HG02759 (cell line): ENCODE measurements around the gene B3GAT3.
"Not testable (repeated sequence)": the region's sequence is repeated elsewhere in the genome, so short reads cannot be mapped to it uniquely, and the experiment has no call there.

ENCODE experiments used
- ATAC-seq: cut with Tn5 transposase; IDR thresholded peaks from one replicate; pipeline ENCODE4 v1.9.1; 2021; ENCODE audit warnings: mild to moderate bottlenecking, moderate library complexity; ENCODE audit not compliant: unreplicated experiment

B3GAT3 gene

GRCh38 chr11:62604460-62605120 lies 17.2 kb downstream of the B3GAT3 start:
- no peak for ATAC-seq

- ATAC-seq = no peak
These were observed 17.9 kb downstream of the B3GAT3 start for GRCh38 chr11:62603776-62604299.

DNA sequence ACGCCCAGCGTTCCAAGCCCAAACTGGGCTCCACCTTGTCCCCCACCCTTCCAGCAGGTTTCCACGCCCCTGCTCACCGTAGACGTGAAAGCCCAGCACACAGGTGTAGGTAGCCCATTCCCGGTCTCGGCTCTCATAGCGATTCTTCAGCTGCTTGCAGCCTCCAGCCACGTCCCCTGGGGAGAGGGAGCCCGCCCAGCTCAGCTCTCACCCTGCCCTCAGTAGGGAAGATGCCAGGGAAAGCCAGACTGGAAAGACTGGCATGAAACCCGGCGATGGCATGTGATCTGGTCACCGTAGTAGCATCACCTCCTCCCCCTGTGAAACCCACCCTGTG lies 18.7 kb downstream of the B3GAT3 start:
- no peak for ATAC-seq

- peak; percentile 0 for ATAC-seq
These were observed 19.4 kb downstream of the B3GAT3 start for GRCh38 chr11:62602141-62603071.

DNA sequence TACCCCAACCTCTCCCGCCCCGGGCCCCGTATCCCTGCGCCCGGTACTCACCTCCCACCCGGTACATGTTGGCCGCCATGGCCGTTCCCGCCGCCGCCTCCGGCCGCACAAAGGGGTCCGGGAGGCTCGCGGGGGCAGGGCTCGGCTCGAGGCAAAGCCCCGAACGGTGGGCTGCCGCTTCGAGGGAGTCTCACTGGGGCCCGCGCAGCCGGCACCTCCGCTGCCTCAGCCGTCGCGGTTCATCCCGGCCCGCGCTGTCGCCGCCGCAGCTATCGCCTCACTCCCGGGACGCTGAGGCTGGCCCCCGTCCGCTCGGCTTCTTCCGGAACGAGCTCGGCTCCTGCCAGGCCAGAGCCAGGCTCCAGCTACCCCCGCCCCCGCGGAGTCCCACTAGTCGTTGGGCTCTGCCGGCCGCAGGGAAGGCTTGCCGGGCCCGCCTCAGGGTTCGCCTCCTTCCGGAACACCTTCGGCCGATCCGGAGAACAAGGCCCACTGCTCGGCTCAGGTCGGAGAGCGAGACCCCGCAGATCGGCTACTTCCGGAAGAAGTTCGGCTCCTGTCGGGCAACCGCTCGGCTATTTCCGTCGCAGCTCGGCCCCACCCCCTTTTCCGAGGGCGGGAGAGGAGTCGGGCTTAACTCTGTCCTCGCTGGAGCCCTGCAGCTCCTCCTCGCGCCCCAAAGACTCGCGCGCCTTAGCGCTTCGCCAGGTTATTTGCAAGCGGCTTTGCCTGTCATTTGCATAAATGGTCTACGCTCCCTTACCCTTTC lies 20.2 kb downstream of the B3GAT3 start, which contains the start of gene MTA2:
Gene MTA2 (minus strand): TSS at position 494 of the 769 bp plus-strand sequence. CDS start 415 bp downstream, at position 79.
- ATAC-seq = peak; percentile 74

DNA sequence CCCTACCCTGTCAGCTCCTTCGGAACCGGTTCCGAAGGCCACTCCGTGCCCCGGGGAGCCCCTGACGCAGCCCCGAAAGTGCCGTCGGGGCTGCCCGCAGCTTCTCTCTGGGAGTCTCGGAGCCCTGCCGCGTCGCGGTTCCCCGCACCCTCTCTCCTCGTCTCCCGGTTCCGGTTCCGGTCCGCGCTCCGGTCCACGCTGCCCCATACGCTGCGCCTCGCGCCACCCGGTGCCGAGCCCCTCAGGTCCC lies 20.7 kb downstream of the B3GAT3 start:
- peak; percentile 10 for ATAC-seq

GRCh38 chr11:62600367-62601121 lies 21.2 kb downstream of the B3GAT3 start:
- ATAC-seq = no peak

GRCh38 chr11:62599901-62600300 lies 21.9 kb downstream of the B3GAT3 start:
- ATAC-seq = no peak

GRCh38 chr11:62599069-62599696 lies 22.6 kb downstream of the B3GAT3 start:
- ATAC-seq = peak; percentile 52

- ATAC-seq = no peak
These were observed 26.7 kb downstream of the B3GAT3 start for GRCh38 chr11:62595124-62595523.

DNA sequence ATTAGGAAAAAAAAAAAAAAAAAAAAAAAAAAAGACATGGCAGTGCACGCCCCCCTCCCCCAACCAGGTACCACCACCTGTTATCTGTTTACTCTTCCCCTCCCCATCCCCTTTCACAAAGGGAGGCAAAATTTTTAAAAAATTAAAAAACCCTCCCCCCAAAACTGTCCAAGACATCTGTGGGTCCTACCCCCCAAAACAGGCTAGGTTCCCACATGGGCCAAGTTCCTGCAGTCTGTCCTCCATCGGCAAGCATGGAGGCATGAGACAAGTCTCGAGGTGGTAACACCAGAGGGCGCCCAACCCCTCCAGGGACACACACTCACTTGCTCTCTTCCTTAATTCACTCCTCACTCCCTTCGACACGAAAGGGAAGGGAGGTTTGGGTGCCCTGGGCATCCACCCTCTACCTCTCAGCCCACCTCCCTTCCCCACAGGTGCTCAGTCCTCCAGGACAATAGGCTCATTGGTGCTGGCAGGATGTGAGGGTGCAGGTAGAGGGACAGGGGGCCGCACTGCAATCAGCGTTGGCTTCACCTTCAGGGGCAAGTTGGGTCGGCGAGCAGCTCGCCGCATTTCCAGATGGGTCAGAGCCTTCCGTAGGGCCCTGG lies 28.2 kb downstream of the B3GAT3 start:
- ATAC-seq = no peak

GRCh38 chr11:62592989-62593421 lies 28.8 kb downstream of the B3GAT3 start:
- no peak for ATAC-seq

- no peak for ATAC-seq
These were observed 29.5 kb downstream of the B3GAT3 start for GRCh38 chr11:62592146-62592815.

DNA sequence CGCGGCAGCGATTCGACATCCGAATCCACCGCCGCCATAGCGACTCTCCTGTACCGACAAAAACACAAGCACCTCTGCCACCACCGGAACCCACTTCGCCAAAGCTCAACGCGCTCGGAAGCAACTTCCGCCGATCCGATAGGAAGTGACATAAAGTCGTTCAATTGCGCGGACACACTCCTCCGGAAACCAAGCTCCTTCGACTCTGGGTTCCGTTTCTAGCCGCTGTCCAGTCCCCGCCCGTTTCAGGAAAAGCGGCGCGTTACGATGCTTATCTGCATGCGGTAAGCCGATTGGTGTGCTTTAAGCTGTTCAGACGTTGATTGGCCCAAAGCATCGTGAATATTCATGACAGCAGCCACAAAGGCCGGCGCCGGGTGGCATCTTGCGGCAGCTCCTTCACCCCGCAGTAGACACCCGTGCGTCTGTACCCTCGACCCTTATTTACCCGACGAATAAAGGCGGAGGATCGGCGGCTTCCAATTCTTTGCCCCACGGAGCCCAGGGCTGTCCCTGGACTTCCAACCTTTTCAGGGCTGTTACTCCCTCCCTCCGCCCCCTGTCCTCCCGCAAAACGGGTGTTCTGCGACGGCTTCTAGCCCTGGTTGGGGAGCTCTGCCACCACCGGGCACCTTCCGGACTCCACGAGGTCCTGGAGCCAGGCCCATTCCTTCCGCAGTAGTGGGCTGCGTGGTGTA lies 30.2 kb downstream of the B3GAT3 start, which contains the start of gene TUT1:
Gene TUT1 (minus strand): TSS at position 76 of the 698 bp plus-strand sequence. CDS start 38 bp downstream, at position 38.
- ATAC-seq = peak; percentile 93

- ATAC-seq = no peak
These were observed 32.7 kb downstream of the B3GAT3 start for GRCh38 chr11:62588966-62589637.

DNA sequence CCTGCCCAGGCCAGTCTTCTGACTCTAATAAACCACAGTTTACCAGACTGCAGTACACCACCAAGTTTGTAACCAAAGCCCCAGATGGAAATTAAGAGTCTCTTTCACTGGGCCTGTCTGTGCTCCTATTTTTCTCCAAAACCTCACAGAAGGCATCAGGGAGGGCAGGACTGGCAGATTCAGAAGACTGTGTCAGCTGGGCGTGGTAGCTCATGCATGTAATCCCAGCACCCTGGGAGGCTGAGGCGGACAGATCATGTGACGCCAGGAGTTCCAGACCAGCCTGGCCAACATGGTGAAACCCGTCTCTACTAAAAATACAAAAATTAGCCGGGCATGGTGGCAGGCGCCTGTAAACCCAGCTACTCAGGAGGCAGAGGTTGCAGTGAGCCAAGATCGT lies 36.4 kb downstream of the B3GAT3 start:
- ATAC-seq = not testable (repeated sequence)

DNA sequence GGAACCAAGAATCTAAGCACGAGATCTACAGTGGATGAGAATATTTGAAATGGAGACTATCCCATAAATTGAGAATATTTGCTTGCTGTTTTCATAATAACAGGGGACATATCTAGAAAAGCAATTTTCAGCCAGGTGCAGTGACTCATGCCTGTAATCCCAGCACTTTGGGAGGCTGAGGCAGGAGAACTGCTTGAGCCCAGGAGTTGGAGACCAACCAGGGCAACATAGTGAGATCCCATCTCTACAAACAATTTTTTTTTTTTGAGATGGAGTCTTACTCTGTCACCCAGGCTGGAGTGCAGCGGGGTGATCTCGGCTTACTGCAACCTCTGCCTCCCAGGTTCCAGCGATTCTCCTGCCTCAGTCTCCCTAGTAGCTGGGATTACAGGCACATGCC lies 40.1 kb downstream of the B3GAT3 start:
- not testable (repeated sequence) for ATAC-seq
